GM23338 (cell line): ENCODE results near the gene ETFA. TPM values are rescaled to one million over a fixed set of nuclear protein-coding genes. Genes with fewer than 3 reads are reported as not detected.

Experiments used
- ATAC-seq: fragments of 200-7000 bp; cut with Tn5 transposase; 3 replicates; pipeline ENCODE4 v1.9.1; 2020
- DNase-seq: peaks from one replicate; pipeline ENCODE4 v3.0.0-alpha.2; 2015; ENCODE audit warnings: low spot score
- H2AFZ ChIP-seq: fragments of 200-600 bp; sonication (generic); 2 replicates; pipeline ENCODE4 v1.8.0; 2016; ENCODE audit warnings: antibody characterized with exemption, mild to moderate bottlenecking, moderate library complexity
- H3F3A ChIP-seq: fragments of 200-600 bp; sonication (generic); replicated peaks from 2 replicates; pipeline ENCODE4 v1.8.0; 2017; ENCODE audit warnings: antibody characterized with exemption, mixed run types, low read depth
- H3K27ac ChIP-seq: fragments of 200-600 bp; sonication (generic); 2 replicates; pipeline ENCODE4 v1.6.1; 2016; ENCODE audit warnings: low read depth
- H3K27me3 ChIP-seq: fragments of 200-600 bp; sonication (generic); 2 replicates; pipeline ENCODE4 v1.8.0; 2016; ENCODE audit warnings: mild to moderate bottlenecking, mixed run types, moderate library complexity; ENCODE audit not compliant: insufficient read depth
- H3K36me3 ChIP-seq: fragments of 200-600 bp; sonication (generic); 2 replicates; pipeline ENCODE4 v1.8.0; 2016; ENCODE audit warnings: mild to moderate bottlenecking; ENCODE audit not compliant: insufficient read depth
- H3K4me1 ChIP-seq: fragments of 200-600 bp; sonication (generic); 2 replicates; pipeline ENCODE4 v1.8.0; 2016; ENCODE audit warnings: mild to moderate bottlenecking, moderate library complexity; ENCODE audit not compliant: insufficient read depth
- H3K4me2 ChIP-seq: fragments of 200-600 bp; sonication (generic); 2 replicates; pipeline ENCODE4 v1.7.1; 2017; ENCODE audit warnings: mixed run types
- H3K4me3 ChIP-seq: fragments of 200-600 bp; sonication (generic); 2 replicates; pipeline ENCODE4 v1.6.1; 2016; ENCODE audit warnings: mixed run types
- H3K79me2 ChIP-seq: fragments of 200-600 bp; sonication (generic); replicated peaks from 2 replicates; pipeline ENCODE4 v1.8.0; 2017; ENCODE audit warnings: mild to moderate bottlenecking; ENCODE audit not compliant: insufficient read depth
- H3K9me2 ChIP-seq: fragments of 200-600 bp; sonication (generic); 2 replicates; pipeline ENCODE4 v1.8.0; 2017; ENCODE audit not compliant: insufficient read depth
- H4K20me1 ChIP-seq: fragments of 200-600 bp; sonication (generic); replicated peaks from 2 replicates; pipeline ENCODE4 v1.8.0; 2017; ENCODE audit warnings: mild to moderate bottlenecking; ENCODE audit not compliant: insufficient read depth
- H3K27ac Mint-ChIP-seq: 2 replicates; pipeline ENCODE4 v1.8.0; 2020; ENCODE audit warnings: inconsistent platforms, mild to moderate bottlenecking, moderate library complexity, mixed read lengths
- H3K27me3 Mint-ChIP-seq: 3 replicates; pipeline ENCODE4 v1.8.0; 2022; ENCODE audit warnings: low read depth, mild to moderate bottlenecking, moderate library complexity, mixed read lengths, inconsistent platforms; ENCODE audit not compliant: insufficient read depth, poor library complexity
- H3K36me3 Mint-ChIP-seq: 3 replicates; pipeline ENCODE4 v1.8.0; 2021; ENCODE audit warnings: low read depth, mild to moderate bottlenecking, inconsistent platforms, moderate library complexity, mixed read lengths
- H3K4me1 Mint-ChIP-seq: 3 replicates; pipeline ENCODE4 v1.8.0; 2020; ENCODE audit warnings: mild to moderate bottlenecking, inconsistent platforms, mixed read lengths
- H3K4me3 Mint-ChIP-seq: 3 replicates; pipeline ENCODE4 v1.8.0; 2021; ENCODE audit warnings: moderate library complexity, mild to moderate bottlenecking, inconsistent platforms, mixed read lengths
- H3K9me3 Mint-ChIP-seq: 3 replicates; pipeline ENCODE4 v1.8.0; 2020; ENCODE audit warnings: moderate library complexity, mild to moderate bottlenecking, inconsistent platforms, mixed read lengths
- CREB1 ChIP-seq: fragments of 250-450 bp; sonication (Bioruptor Pico); IDR thresholded peaks from 2 replicates; pipeline ENCODE4 v1.5.0; 2020; ENCODE audit warnings: low read depth, mild to moderate bottlenecking, moderate library complexity
- CTCF ChIP-seq, 2 experiments: fragments of 200-600 bp in 1 of 2; sonication (generic) in 1 of 2; conservative IDR thresholded peaks; 2 replicates each; pipeline versions ENCODE4 v1.5.1 to v1.6.1; 2016 to 2017; ENCODE audit warnings: antibody characterized with exemption in 2 of 2, low read depth in 2 of 2, mild to moderate bottlenecking in 2 of 2, moderate library complexity in 1 of 2
- EZH2 ChIP-seq: fragments of 200-600 bp; sonication (generic); IDR thresholded peaks from one replicate; pipeline ENCODE4 v1.8.0; 2017; ENCODE audit warnings: antibody characterized with exemption, mild to moderate bottlenecking, low read depth; ENCODE audit not compliant: unreplicated experiment
- EZH2phosphoT487 ChIP-seq: fragments of 200-600 bp; sonication (generic); IDR thresholded peaks from one replicate; pipeline ENCODE4 v1.8.1; 2018; ENCODE audit warnings: antibody characterized with exemption; ENCODE audit not compliant: unreplicated experiment
- JUNB ChIP-seq: IDR thresholded peaks from one replicate; pipeline ENCODE4 v1.6.1; 2016; ENCODE audit warnings: antibody characterized with exemption; ENCODE audit not compliant: unreplicated experiment
- NANOG ChIP-seq: IDR thresholded peaks from 2 replicates; pipeline ENCODE4 v1.6.1; 2016; ENCODE audit warnings: antibody characterized with exemption, borderline replicate concordance
- POLR2AphosphoS5 ChIP-seq: IDR thresholded peaks from 2 replicates; pipeline ENCODE4 v1.6.1; 2016; ENCODE audit warnings: antibody characterized with exemption, low read depth
- STAT1 ChIP-seq: IDR thresholded peaks from one replicate; pipeline ENCODE4 v1.6.1; 2016; ENCODE audit warnings: antibody characterized with exemption; ENCODE audit not compliant: unreplicated experiment
- ZNF114 ChIP-seq: fragments of 250-450 bp; sonication (Bioruptor Pico); IDR thresholded peaks from 2 replicates; pipeline ENCODE4 v1.5.0; 2020; ENCODE audit warnings: mild to moderate bottlenecking, moderate library complexity
- ZNF331 ChIP-seq: fragments of 250-450 bp; sonication (Bioruptor Pico); IDR thresholded peaks from 2 replicates; pipeline ENCODE4 v1.5.0; 2020; ENCODE audit warnings: low read depth, mild to moderate bottlenecking, moderate library complexity
- polyA plus RNA-seq: library from polyadenylated mRNA; unstranded; fragments of >200 nt; fragmentation: Nextera tagmentation; extraction: Ambion mirVana; gene quantifications from 2 replicates; pipeline ENCODE4 v1.2.1, GENCODE V29; 2016
- total RNA-seq: library from RNA; depleted of rRNA; stranded (reverse); fragments of >200 nt; shearing (Covaris generic); gene quantifications from 2 replicates; pipeline ENCODE4 v1.2.3, GENCODE V29; 2014
- TF ChIP-seq, protein P1 (sequence below): fragments of 250-450 bp; sonication (Bioruptor Pico); IDR thresholded peaks from 2 replicates; pipeline ENCODE4 v1.5.0; 2020; ENCODE audit warnings: mild to moderate bottlenecking, moderate library complexity
- TF ChIP-seq, protein P2 (sequence below): IDR thresholded peaks from 2 replicates; pipeline ENCODE4 v1.6.1; 2016; ENCODE audit warnings: antibody characterized with exemption

The ETFA gene
- total and polyA plus RNA-seq, 2 experiments from 2014 or later, result 52.9 to 69.1 TPM

GRCh38 chr15:76199106-76200082 lies 111.9 kb downstream of the ETFA start (continued):
- TF ChIP-seq, protein P1, sequence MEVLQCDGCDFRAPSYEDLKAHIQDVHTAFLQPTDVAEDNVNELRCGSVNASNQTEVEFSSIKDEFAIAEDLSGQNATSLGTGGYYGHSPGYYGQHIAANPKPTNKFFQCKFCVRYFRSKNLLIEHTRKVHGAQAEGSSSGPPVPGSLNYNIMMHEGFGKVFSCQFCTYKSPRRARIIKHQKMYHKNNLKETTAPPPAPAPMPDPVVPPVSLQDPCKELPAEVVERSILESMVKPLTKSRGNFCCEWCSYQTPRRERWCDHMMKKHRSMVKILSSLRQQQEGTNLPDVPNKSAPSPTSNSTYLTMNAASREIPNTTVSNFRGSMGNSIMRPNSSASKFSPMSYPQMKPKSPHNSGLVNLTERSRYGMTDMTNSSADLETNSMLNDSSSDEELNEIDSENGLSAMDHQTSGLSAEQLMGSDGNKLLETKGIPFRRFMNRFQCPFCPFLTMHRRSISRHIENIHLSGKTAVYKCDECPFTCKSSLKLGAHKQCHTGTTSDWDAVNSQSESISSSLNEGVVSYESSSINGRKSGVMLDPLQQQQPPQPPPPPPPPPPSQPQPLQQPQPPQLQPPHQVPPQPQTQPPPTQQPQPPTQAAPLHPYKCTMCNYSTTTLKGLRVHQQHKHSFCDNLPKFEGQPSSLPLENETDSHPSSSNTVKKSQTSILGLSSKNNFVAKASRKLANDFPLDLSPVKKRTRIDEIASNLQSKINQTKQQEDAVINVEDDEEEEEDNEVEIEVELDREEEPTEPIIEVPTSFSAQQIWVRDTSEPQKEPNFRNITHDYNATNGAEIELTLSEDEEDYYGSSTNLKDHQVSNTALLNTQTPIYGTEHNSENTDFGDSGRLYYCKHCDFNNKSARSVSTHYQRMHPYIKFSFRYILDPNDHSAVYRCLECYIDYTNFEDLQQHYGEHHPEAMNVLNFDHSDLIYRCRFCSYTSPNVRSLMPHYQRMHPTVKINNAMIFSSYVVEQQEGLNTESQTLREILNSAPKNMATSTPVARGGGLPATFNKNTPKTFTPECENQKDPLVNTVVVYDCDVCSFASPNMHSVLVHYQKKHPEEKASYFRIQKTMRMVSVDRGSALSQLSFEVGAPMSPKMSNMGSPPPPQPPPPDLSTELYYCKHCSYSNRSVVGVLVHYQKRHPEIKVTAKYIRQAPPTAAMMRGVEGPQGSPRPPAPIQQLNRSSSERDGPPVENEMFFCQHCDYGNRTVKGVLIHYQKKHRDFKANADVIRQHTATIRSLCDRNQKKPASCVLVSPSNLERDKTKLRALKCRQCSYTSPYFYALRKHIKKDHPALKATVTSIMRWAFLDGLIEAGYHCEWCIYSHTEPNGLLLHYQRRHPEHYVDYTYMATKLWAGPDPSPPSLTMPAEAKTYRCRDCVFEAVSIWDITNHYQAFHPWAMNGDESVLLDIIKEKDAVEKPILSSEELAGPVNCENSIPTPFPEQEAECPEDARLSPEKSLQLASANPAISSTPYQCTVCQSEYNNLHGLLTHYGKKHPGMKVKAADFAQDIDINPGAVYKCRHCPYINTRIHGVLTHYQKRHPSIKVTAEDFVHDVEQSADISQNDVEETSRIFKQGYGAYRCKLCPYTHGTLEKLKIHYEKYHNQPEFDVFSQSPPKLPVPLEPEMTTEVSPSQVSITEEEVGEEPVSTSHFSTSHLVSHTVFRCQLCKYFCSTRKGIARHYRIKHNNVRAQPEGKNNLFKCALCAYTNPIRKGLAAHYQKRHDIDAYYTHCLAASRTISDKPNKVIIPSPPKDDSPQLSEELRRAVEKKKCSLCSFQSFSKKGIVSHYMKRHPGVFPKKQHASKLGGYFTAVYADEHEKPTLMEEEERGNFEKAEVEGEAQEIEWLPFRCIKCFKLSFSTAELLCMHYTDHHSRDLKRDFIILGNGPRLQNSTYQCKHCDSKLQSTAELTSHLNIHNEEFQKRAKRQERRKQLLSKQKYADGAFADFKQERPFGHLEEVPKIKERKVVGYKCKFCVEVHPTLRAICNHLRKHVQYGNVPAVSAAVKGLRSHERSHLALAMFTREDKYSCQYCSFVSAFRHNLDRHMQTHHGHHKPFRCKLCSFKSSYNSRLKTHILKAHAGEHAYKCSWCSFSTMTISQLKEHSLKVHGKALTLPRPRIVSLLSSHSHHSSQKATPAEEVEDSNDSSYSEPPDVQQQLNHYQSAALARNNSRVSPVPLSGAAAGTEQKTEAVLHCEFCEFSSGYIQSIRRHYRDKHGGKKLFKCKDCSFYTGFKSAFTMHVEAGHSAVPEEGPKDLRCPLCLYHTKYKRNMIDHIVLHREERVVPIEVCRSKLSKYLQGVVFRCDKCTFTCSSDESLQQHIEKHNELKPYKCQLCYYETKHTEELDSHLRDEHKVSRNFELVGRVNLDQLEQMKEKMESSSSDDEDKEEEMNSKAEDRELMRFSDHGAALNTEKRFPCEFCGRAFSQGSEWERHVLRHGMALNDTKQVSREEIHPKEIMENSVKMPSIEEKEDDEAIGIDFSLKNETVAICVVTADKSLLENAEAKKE (CRISPR knock-in tag), result no peak
- no peak for TF ChIP-seq CREB1 (CRISPR knock-in tag)
- no peak for TF ChIP-seq NANOG
- TF ChIP-seq ZNF331 (CRISPR knock-in tag), result no peak
- no peak for TF ChIP-seq EZH2
- TF ChIP-seq STAT1, result no peak

GRCh38 chr15:76198456-76199105 lies 112.7 kb downstream of the ETFA start:
- Mint-ChIP-seq H3K36me3 (no peaks in the 10 kb centered on the region), H3K4me1 (peaks cover 21% of the 10 kb centered on the region), H3K27ac (no peak overlapping the region), H3K9me3 (no peaks in the 10 kb centered on the region), H3K27me3 (peaks cover 14% of the 10 kb centered on the region), H3K4me3 (no peak overlapping the region)
- H3K36me3 ChIP-seq, result no peaks in the 10 kb centered on the region
- no peaks in the 10 kb centered on the region for H3F3A ChIP-seq
- no peak overlapping the region for H3K27ac ChIP-seq
- H2AFZ ChIP-seq, result no peak overlapping the region
- H3K4me2 ChIP-seq, result no peak overlapping the region
- no peaks in the 10 kb centered on the region for H3K27me3 ChIP-seq
- H4K20me1 ChIP-seq, result no peaks in the 10 kb centered on the region
- DNase-seq (no peak), ATAC-seq (no peak)
- H3K79me2 ChIP-seq, result no peaks in the 10 kb centered on the region
- H3K4me3 ChIP-seq, result no peak overlapping the region
- H3K4me1 ChIP-seq, result no peaks in the 10 kb centered on the region
- H3K9me2 ChIP-seq, result no peaks in the 10 kb centered on the region
- TF ChIP-seq CTCF (conservative IDR thresholded peaks at IDR 0.05; ENCODE audit: low read depth in 2 of 2), result no peak
- TF ChIP-seq STAT1, result no peak
- TF ChIP-seq ZNF114, result no peak
- TF ChIP-seq CREB1 (CRISPR knock-in tag), result no peak
- no peak for TF ChIP-seq NANOG
- TF ChIP-seq JUNB, result no peak
- TF ChIP-seq EZH2phosphoT487, result no peak
- no peak for TF ChIP-seq POLR2AphosphoS5
- TF ChIP-seq, protein P2, sequence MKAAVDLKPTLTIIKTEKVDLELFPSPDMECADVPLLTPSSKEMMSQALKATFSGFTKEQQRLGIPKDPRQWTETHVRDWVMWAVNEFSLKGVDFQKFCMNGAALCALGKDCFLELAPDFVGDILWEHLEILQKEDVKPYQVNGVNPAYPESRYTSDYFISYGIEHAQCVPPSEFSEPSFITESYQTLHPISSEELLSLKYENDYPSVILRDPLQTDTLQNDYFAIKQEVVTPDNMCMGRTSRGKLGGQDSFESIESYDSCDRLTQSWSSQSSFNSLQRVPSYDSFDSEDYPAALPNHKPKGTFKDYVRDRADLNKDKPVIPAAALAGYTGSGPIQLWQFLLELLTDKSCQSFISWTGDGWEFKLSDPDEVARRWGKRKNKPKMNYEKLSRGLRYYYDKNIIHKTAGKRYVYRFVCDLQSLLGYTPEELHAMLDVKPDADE, result no peak
